GM06990 (cell line): ENCODE data around the gene GET4.

Source experiments
- DNase-seq: peaks from one replicate; pipeline ENCODE4 v3.0.0-alpha.2; 2011; ENCODE audit not compliant: insufficient read length; ENCODE audit errors: extremely low read depth
- H3K27me3 ChIP-seq: replicated peaks from 2 replicates; pipeline ENCODE4 v1.6.0; 2011; ENCODE audit warnings: low read length; ENCODE audit not compliant: control insufficient read depth, insufficient read depth
- H3K36me3 ChIP-seq: 2 replicates; pipeline ENCODE4 v1.5.1; 2011; ENCODE audit warnings: low read length; ENCODE audit not compliant: control insufficient read depth, insufficient read depth
- H3K4me3 ChIP-seq: replicated peaks from 2 replicates; pipeline ENCODE4 v1.5.1; 2011; ENCODE audit warnings: low read depth, mild to moderate bottlenecking, control low read depth, low read length
- CTCF ChIP-seq: IDR thresholded peaks from 2 replicates; pipeline ENCODE4 v1.5.1; 2011; ENCODE audit warnings: low read length, control low read depth, mild to moderate bottlenecking, inconsistent platforms; ENCODE audit not compliant: insufficient read depth, poor library complexity, severe bottlenecking

GET4 gene

DNA sequence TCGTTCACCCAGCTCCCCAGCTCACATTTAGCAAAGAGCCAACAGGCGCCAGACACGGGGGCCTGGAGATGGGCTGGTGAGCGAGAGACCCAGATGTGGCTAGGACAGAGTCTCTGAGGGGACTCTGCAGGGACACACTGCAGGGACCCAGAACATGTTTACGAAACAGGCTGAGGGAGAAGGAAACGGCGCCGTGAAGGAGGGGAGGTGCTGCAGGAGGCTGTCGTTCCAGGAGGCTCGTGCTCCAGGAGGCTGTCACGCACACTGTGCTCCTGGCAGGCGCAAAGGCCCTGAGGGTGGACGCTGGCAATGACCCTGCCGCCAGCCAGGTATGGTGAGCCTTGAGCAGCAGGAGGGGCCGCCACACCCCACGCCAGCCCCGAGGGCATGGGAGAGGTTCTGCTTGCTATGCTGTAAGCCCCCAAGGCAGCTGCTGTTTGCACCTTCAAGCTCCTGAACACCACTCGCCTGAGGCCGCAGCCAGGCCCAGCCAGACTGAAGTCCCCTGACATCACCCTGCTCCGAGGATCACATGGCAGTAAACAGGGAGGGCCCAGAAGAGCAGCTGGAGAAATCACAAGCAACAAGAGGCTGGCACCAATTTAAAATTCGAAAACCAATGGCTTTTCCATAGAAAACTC, 50.8 kb downstream of the GET4 start:
- Histone ChIP-seq H3K4me3 (no peak overlapping the region), H3K36me3 (no peaks in the 10 kb centered on the region; the same call in none of the 2 replicates), H3K27me3 (no peaks in the 10 kb centered on the region)
- TF ChIP-seq CTCF, result no peak
- no peak for DNase-seq

GRCh38 chr7:929311-929711, 53.0 kb downstream of the GET4 start:
- TF ChIP-seq CTCF, result no peak
- DNase-seq, result no peak
- Histone ChIP-seq H3K36me3 (peaks cover 3% of the 10 kb centered on the region), H3K27me3 (no peaks in the 10 kb centered on the region), H3K4me3 (no peak overlapping the region)

GRCh38 chr7:930975-931758, 54.8 kb downstream of the GET4 start:
- Histone ChIP-seq H3K36me3 (peaks cover 3% of the 10 kb centered on the region), H3K4me3 (no peak overlapping the region), H3K27me3 (no peaks in the 10 kb centered on the region)
- peak; percentile 13 for DNase-seq
- no peak for TF ChIP-seq CTCF

DNA sequence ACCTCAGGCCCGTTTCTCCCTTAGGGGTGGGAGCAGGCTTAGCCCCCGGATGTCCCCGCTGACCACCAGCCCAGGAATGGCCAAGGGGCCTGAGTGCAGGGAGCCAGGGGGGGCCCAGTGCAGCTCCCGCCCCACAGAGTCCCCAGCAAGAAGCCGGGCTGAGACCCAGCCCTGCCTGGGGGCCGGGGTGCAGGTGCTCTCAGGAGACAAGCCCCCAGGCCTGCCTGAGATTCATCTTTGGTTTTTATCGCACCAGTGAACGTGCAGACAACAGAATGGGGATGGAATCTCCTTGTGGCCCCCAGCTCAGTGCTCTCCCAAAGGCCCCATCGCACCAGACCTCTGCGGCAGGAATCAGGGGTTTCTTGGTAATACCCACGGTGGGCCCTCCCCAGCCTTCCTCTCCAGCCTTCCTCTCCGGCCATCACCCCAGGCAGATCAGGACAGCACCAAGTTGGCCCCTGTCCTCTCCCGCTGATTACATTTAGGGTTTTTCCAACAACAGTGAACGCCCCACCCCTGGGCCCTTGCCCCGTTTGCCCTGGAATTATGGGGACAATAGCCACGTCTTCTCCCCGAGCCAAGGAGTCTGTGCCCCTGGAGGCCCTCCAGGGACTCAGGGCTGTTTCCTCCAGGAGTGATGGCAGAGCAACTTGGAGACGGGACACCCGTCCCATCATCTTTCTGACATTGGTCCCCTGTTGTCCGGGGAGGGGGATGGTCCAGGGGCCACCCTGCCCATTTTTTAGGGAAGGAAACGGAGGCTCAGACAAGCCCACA, 55.7 kb downstream of the GET4 start:
- peaks cover 3% of the 10 kb centered on the region for H3K36me3 ChIP-seq
- no peak overlapping the region for H3K4me3 ChIP-seq
- no peak for DNase-seq
- H3K27me3 ChIP-seq, result no peaks in the 10 kb centered on the region
- no peak for TF ChIP-seq CTCF

- Histone ChIP-seq H3K27me3 (no peaks in the 10 kb centered on the region), H3K36me3 (peaks cover 3% of the 10 kb centered on the region), H3K4me3 (no peak overlapping the region)
- no peak for DNase-seq
- TF ChIP-seq CTCF, result no peak
These were observed 56.3 kb downstream of the GET4 start for GRCh38 chr7:932651-932975.
